Posterior cingulate gyrus (tissue), 11 donors: ENCODE measurements around the gene XPOT.

Source experiments
- DNase-seq, 10 donors: peaks; one replicate each; pipeline versions ENCODE4 v3.0.0 to v3.0.0-alpha.2; 2020 to 2021; ENCODE audit warnings: mixed read lengths in 3 of 10
- intact Hi-C: fragments of 100-400 bp; cut with DNase I; formaldehyde crosslinking; loops from one replicate; pipeline ENCODE4 v1.15.1; 2023

The XPOT gene

GRCh38 chr12:64457923-64458322, 53.7 kb downstream of the XPOT start:
- intact Hi-C loops, result no loop called here
- no peak for DNase-seq

- intact Hi-C loops, result no loop called here
- DNase-seq, result no peak
Measured at GRCh38 chr12:64459394-64459891, 55.3 kb downstream of the XPOT start.

- intact Hi-C loops, result no loop called here
- peak in 3 of 10 donors; percentile 11 to 68 (median 21) for DNase-seq
Measured at GRCh38 chr12:64461634-64462414, 57.6 kb downstream of the XPOT start.

- intact Hi-C loops, result no loop called here
- no peak for DNase-seq
Measured at GRCh38 chr12:64466178-64466577, 62.0 kb downstream of the XPOT start.

- intact Hi-C loops, result no loop called here
- DNase-seq, result no peak
Measured at GRCh38 chr12:64468966-64469365, 64.8 kb downstream of the XPOT start.

GRCh38 chr12:64469455-64470142, 65.4 kb downstream of the XPOT start:
- intact Hi-C loops, result no loop called here
- no peak for DNase-seq

- intact Hi-C loops, result no loop called here
- no peak for DNase-seq
Measured at GRCh38 chr12:64470495-64470894, 66.3 kb downstream of the XPOT start.

- intact Hi-C loops, result no loop called here
- DNase-seq, result no peak
Measured at GRCh38 chr12:64473176-64473575, 69.0 kb downstream of the XPOT start.

- intact Hi-C loops, result no loop called here
- DNase-seq, result no peak
Measured at GRCh38 chr12:64475518-64475917, 71.3 kb downstream of the XPOT start.

GRCh38 chr12:64476844-64477243, 72.7 kb downstream of the XPOT start:
- no peak for DNase-seq
- intact Hi-C loops, result no loop called here

- intact Hi-C loops, result no loop called here
- no peak for DNase-seq
Measured at GRCh38 chr12:64478661-64479060, 74.5 kb downstream of the XPOT start.

GRCh38 chr12:64480148-64480547, 76.0 kb downstream of the XPOT start:
- intact Hi-C loops, result no loop called here
- no peak for DNase-seq

GRCh38 chr12:64486657-64487056, 82.5 kb downstream of the XPOT start:
- no peak for DNase-seq
- intact Hi-C loops, result no loop called here

- intact Hi-C loops, result no loop called here
- no peak for DNase-seq
Measured at GRCh38 chr12:64491718-64492117, 87.5 kb downstream of the XPOT start.

- no peak for DNase-seq
- intact Hi-C loops, result no loop called here
Measured at GRCh38 chr12:64493513-64493912, 89.3 kb downstream of the XPOT start.

- intact Hi-C loops, result no loop called here
- DNase-seq, result no peak
Measured at GRCh38 chr12:64494998-64495729, 91.0 kb downstream of the XPOT start.

- intact Hi-C loops, result no loop called here
- no peak for DNase-seq
Measured at GRCh38 chr12:64496839-64497400, 92.7 kb downstream of the XPOT start.

GRCh38 chr12:64497484-64497883, 93.3 kb downstream of the XPOT start:
- intact Hi-C loops, result no loop called here
- DNase-seq, result no peak

GRCh38 chr12:64497903-64498302, 93.7 kb downstream of the XPOT start:
- intact Hi-C loops, result no loop called here

GRCh38 chr12:64500394-64500793, 96.2 kb downstream of the XPOT start:
- intact Hi-C loops, result no loop called here
- DNase-seq, result no peak

More at GRCh38 chr12:64497903-64498302, 93.7 kb downstream of the XPOT start:
- DNase-seq, result no peak
